Gastroesophageal sphincter (tissue), 4 donors: ENCODE results near the gene ZBTB20. TPM values are rescaled to one million over a fixed set of nuclear protein-coding genes. Genes with fewer than 3 reads are reported as not detected.

ENCODE experiments used
- ATAC-seq: fragments of 150-250 bp; one replicate; pipeline ENCODE4 v1.9.1; 2016; ENCODE audit warnings: mild to moderate bottlenecking, moderate library complexity
- H3K27ac ChIP-seq, 4 donors: fragments of 200-600 bp; sonication (generic) in 3 of 4; 1 replicate in 3 of 4; 2 replicates in 1 of 4; pipeline ENCODE4 v1.5.1; 2016 to 2019
- H3K27me3 ChIP-seq: fragments of 200-600 bp; sonication (generic); one replicate; pipeline ENCODE4 v1.5.1; 2019
- H3K36me3 ChIP-seq, 2 donors: fragments of 200-600 bp; sonication (generic); one replicate each; pipeline ENCODE4 v1.5.1; 2019; ENCODE audit warnings: control low read depth in 1 of 2
- H3K4me1 ChIP-seq, 3 donors: fragments of 200-600 bp; sonication (generic); 1 replicate in 2 of 3; 2 replicates in 1 of 3; pipeline ENCODE4 v1.5.1; 2016 to 2019; ENCODE audit warnings: control low read depth in 2 of 3
- H3K4me3 ChIP-seq, 2 donors: fragments of 200-600 bp; sonication (generic); one replicate each; pipeline ENCODE4 v1.5.1; 2019; ENCODE audit warnings: mild to moderate bottlenecking in 1 of 2, moderate library complexity in 1 of 2
- H3K9me3 ChIP-seq, 3 donors: fragments of 200-600 bp; sonication (generic); one replicate each; pipeline ENCODE4 v1.5.1; 2017 to 2019; ENCODE audit warnings: control low read depth in 2 of 3
- EP300 ChIP-seq: sonication (generic); formaldehyde crosslinking; IDR thresholded peaks from one replicate; pipeline ENCODE4 v1.6.1; 2017; ENCODE audit warnings: antibody characterized with exemption, mild to moderate bottlenecking
- POLR2A ChIP-seq, 2 donors: fragments of 450-650 bp; IDR thresholded peaks; one replicate each; pipeline ENCODE4 v1.6.1; 2017; ENCODE audit warnings: antibody characterized with exemption in 2 of 2, mild to moderate bottlenecking in 2 of 2, moderate library complexity in 1 of 2
- POLR2AphosphoS5 ChIP-seq: sonication (generic); formaldehyde crosslinking; IDR thresholded peaks from one replicate; pipeline ENCODE4 v1.6.1; 2017; ENCODE audit warnings: antibody characterized with exemption
- WGBS, 2 donors: methylation state at CpG; one replicate each; pipeline ENCODE4 v1.1.5; 2018; ENCODE audit warnings: low coverage in 1 of 2; 5-methylcytosine and 5-hydroxymethylcytosine counted together
- total RNA-seq, 4 donors: library from RNA; depleted of rRNA; stranded (reverse); fragments of >200 nt; gene quantifications; one replicate each; pipeline ENCODE4 v1.1.0, GENCODE V29; 2016
- TF ChIP-seq, protein P1 (sequence below), 4 experiments: fragments of 200-600 bp in 2 of 4; fragments of 450-650 bp in 2 of 4; sonication (generic) in 1 of 4; IDR thresholded peaks; one replicate each; pipeline ENCODE4 v1.5.1; 2017 to 2019; ENCODE audit warnings: antibody characterized with exemption in 4 of 4, mild to moderate bottlenecking in 2 of 4, moderate library complexity in 2 of 4

ZBTB20 gene
- total RNA-seq, 4 donors from 2014 or later, result 53.1 to 113 (median 98.4) TPM

DNA sequence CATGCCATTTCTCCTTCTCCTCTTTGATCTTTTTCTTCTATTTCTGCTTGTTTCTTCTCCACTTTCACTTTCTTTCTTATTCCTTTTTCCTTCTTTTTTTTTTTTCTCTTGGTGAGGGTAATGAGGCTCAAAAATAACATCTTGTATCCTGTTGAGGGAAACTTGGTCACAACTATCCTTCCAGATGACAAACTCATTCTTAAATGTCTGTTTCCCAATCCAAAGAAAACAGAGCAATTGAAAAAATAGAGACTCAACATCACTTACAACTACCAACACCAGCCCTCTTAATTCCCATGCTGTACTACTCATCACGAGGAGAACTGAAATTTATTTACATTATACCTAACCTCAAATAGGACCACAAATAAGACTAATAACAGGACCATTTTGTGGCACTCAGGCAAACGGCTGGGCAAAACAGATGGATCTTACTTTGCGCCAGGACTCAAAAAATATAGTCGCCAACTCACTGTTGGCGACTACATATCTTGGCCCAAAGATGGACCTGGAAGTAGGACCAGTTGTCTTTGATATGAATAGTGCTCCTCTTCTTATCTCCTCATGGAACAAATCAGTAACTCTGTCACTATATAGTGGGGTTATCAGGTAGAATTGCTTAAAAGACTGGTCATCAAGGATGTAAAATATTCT, 343.9 kb downstream of the ZBTB20 start:
- Histone ChIP-seq H3K4me3 (no peak overlapping the region), H3K27ac (no peak overlapping the region), H3K36me3 (peaks cover 0 to 8% of the 10 kb centered on the region in 2 donors), H3K4me1 (no peaks in the 10 kb centered on the region), H3K9me3 (no peaks in the 10 kb centered on the region), H3K27me3 (no peaks in the 10 kb centered on the region)
- no peak for ATAC-seq
- TF ChIP-seq, protein P1, sequence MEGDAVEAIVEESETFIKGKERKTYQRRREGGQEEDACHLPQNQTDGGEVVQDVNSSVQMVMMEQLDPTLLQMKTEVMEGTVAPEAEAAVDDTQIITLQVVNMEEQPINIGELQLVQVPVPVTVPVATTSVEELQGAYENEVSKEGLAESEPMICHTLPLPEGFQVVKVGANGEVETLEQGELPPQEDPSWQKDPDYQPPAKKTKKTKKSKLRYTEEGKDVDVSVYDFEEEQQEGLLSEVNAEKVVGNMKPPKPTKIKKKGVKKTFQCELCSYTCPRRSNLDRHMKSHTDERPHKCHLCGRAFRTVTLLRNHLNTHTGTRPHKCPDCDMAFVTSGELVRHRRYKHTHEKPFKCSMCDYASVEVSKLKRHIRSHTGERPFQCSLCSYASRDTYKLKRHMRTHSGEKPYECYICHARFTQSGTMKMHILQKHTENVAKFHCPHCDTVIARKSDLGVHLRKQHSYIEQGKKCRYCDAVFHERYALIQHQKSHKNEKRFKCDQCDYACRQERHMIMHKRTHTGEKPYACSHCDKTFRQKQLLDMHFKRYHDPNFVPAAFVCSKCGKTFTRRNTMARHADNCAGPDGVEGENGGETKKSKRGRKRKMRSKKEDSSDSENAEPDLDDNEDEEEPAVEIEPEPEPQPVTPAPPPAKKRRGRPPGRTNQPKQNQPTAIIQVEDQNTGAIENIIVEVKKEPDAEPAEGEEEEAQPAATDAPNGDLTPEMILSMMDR (IDR thresholded peaks at IDR 0.05), result no peak
- TF ChIP-seq POLR2A (IDR thresholded peaks at IDR 0.05) (no peak), EP300 (no peak), POLR2AphosphoS5 (no peak)
- WGBS, 2 donors, result 84 to 93% methylated on average over 2 to 5 of the region's 5 CpGs

DNA sequence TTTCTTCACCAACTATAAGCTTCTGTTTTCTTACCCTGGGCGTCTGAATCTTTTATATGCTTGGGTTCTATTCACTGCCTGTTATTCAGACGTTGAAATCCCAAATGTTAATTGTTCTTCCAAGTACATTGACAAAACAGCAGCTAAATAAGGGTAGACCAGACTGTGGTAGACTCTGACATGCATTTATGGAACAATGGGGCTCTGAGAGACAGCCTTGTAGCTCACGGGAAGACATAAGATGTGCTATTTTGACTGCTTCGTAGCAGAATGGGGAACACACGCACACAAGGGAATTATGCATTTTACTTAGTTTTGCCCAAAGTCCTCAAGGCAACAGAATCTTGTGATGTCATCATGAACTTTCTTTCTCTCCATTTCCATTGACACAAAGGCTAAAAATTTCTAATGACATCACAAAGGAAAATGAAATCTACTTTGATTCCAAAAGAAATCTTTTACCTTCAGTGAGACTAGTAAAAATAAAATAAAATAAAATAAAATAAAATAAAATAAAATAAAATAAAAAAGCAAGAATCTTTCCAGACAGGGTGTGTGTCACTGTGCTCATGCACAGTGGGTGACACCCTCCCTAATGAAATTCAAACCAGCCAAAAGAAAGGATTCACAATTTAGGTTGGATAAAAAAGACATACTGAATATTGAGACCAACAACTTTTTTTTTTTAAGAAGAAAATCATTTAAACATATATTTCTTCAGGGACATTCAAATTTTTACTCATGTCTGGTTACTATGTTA, 346.6 kb downstream of the ZBTB20 start:
- H3K36me3 ChIP-seq, result peaks cover 0 to 8% of the 10 kb centered on the region in 2 donors
- H3K27me3 ChIP-seq, result no peaks in the 10 kb centered on the region
- no peak overlapping the region for H3K4me3 ChIP-seq
- WGBS, 2 donors, result 77 to 97% methylated on average over 5 of the region's 5 CpGs
- no peaks in the 10 kb centered on the region for H3K9me3 ChIP-seq
- H3K27ac ChIP-seq, result no peak overlapping the region
- no peak for ATAC-seq
- TF ChIP-seq, protein P1 (IDR thresholded peaks at IDR 0.05), result no peak
- no peak for TF ChIP-seq POLR2AphosphoS5
- no peak for TF ChIP-seq POLR2A (IDR thresholded peaks at IDR 0.05)
- TF ChIP-seq EP300, result no peak
- no peaks in the 10 kb centered on the region for H3K4me1 ChIP-seq

DNA sequence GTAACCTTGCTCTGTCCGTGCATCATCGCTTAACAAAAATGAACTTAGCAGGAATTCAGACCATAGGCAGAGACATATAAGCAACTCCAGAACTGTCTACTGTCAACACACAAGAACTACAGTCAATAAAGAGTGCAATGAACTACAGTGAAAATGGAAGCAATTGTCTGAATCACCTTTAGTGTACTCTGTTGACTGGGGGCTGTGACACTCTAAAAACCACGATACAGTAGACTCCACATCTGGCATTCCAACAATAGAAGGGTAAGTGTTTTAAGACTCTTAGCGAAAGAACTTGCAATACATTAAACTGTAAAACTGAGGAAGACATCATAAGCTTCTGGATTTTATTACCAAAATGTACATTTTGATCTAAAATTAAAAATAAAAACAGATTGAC, 347.3 kb downstream of the ZBTB20 start:
- WGBS, 2 donors, result 83 to 95% methylated on average over 2 to 3 of the region's 4 CpGs
- no peak overlapping the region for H3K27ac ChIP-seq
- H3K9me3 ChIP-seq, result no peaks in the 10 kb centered on the region
- peaks cover 0 to 8% of the 10 kb centered on the region in 2 donors for H3K36me3 ChIP-seq
- ATAC-seq, result no peak
- TF ChIP-seq POLR2A (IDR thresholded peaks at IDR 0.05), result no peak
- TF ChIP-seq EP300, result no peak
- TF ChIP-seq, protein P1 (IDR thresholded peaks at IDR 0.05), result no peak
- no peak for TF ChIP-seq POLR2AphosphoS5
- H3K4me1 ChIP-seq, result no peaks in the 10 kb centered on the region
- H3K27me3 ChIP-seq, result no peaks in the 10 kb centered on the region
- H3K4me3 ChIP-seq, result no peak overlapping the region

DNA sequence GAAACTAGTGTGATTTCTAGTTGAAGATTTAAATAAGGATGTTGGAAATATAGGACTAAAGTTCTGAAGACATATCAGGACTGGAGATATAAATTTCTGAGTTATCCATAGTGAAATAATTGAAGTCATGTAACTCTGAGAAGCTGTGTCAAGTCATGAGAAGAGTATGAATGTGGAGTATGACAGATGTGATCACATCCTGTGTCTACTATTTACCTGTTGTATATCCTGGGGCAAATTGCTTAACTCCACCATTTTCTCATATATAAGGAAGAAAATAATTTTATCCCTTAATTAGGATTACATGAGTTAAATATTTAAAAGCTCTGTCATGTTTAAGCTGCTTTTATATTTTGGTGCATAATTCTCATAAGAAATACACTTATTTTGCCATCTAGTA, 350.3 kb downstream of the ZBTB20 start:
- TF ChIP-seq POLR2AphosphoS5 (no peak), POLR2A (IDR thresholded peaks at IDR 0.05) (no peak), EP300 (no peak)
- TF ChIP-seq, protein P1 (IDR thresholded peaks at IDR 0.05), result no peak

More for the DNA sequence above, 350.3 kb downstream of the ZBTB20 start:
- Histone ChIP-seq H3K27me3 (no peaks in the 10 kb centered on the region), H3K27ac (no peak overlapping the region), H3K36me3 (peaks cover 0 to 8% of the 10 kb centered on the region in 2 donors), H3K4me1 (no peaks in the 10 kb centered on the region), H3K4me3 (no peak overlapping the region), H3K9me3 (no peaks in the 10 kb centered on the region)
- ATAC-seq, result no peak
